GDM1 (cell line): ENCODE measurements around the gene HIGD1C.

ENCODE experiments used
- DNase-seq: peaks from one replicate; lab custom pipeline; 2025; lab: John Stamatoyannopoulos, UW

The HIGD1C gene

DNA sequence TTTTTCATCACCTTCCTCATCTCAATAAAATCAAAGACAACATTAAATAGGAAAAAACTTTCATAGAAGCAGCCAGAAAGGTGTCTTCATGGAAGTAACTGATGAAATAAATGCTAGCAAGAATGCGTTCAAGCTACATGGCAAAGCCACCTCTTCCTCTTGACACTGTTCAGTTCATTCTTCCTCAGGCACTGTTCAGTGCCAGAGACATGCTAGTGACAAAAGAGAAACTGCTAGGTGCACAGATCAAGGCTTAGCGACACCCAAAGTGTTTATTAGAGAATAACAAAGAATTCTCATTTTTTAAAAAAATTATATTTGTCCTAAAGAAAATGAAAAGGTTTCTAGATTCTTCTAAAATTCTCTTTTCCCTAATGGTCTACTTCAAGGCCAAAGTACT is 66.6 kb downstream of the HIGD1C start:
- no peak for DNase-seq

DNA sequence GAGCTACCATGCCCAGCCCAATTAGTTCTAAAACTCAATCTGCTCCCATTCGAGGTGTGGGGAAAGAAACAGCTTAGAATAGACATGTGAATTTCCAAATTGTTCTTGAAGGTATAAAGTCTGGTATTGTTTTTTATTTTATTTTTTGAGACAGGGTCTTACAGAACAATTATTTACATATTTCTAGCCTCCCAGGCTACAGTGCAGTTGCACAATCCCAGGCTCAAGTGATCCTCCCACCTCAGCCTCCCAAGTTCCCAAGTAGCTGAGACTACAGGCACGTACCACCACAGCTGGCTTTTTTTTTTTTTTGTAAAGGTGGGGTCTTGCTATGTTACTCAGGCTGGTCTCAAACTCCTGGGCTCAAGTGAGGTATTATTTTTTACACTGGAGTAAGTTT is 67.6 kb downstream of the HIGD1C start:
- DNase-seq = no peak
